HL-60 (cell line): Measurements from ENCODE around the gene RPL27A.

Source experiments
- DNase-seq, 2 experiments: peaks; one replicate each; pipeline ENCODE4 v3.0.0-alpha.2; 2010 to 2020; ENCODE audit warnings: low read depth in 1 of 2, low spot score in 1 of 2
- H3K27ac ChIP-seq: fragments of 250-450 bp; sonication (Bioruptor Pico); replicated peaks from 2 replicates; pipeline ENCODE4 v1.5.1; 2020; ENCODE audit warnings: mild to moderate bottlenecking, moderate library complexity
- H3K27me3 ChIP-seq: fragments of 250-450 bp; sonication (Bioruptor Pico); 2 replicates; pipeline ENCODE4 v1.5.1; 2021; ENCODE audit warnings: mild to moderate bottlenecking, moderate library complexity; ENCODE audit not compliant: insufficient read depth, poor library complexity, severe bottlenecking
- H3K4me3 ChIP-seq: replicated peaks from 2 replicates; pipeline ENCODE4 v1.5.1; 2011; ENCODE audit warnings: mild to moderate bottlenecking, control low read depth, low read length; ENCODE audit not compliant: insufficient read depth
- GABPA ChIP-seq: IDR thresholded peaks from 2 replicates; pipeline ENCODE4 v1.6.1; 2012; ENCODE audit warnings: low read depth
- POLR2AphosphoS5 ChIP-seq: IDR thresholded peaks from 2 replicates; pipeline ENCODE4 v1.6.1; 2012; ENCODE audit warnings: low read depth
- SPI1 ChIP-seq: IDR thresholded peaks from 2 replicates; pipeline ENCODE4 v1.6.1; 2012; ENCODE audit warnings: low read depth, mild to moderate bottlenecking, borderline replicate concordance
- TF ChIP-seq, protein P1 (sequence below): IDR thresholded peaks from 2 replicates; pipeline ENCODE4 v1.6.1; 2012; ENCODE audit warnings: low read depth; ENCODE audit not compliant: insufficient replicate concordance
- TF ChIP-seq, protein P2 (sequence below): IDR thresholded peaks from one replicate; pipeline ENCODE4 v1.5.1; 2011; ENCODE audit warnings: low read length, control low read depth, inconsistent platforms; ENCODE audit not compliant: insufficient read depth

RPL27A gene

DNA sequence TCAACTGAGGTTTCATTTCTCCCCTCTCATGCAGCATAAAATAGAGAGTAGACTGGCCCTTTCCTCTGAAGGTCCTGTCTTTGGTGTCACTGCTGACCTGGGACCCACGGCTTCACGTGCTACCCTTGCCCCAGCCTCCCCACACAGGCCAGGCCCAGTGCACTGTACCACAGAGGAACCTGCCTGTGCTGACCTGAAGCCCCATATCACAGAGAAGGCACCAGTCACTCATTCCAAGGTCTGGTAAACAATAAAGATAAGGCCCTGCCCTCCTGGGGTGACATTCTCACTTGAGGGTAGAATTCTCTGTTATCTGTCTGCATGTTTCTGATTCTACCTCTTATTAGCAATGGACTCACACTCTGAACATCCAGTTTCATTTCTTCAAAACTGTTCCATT is 51.3 kb downstream of the RPL27A start:
- Histone ChIP-seq H3K27me3 (no peaks in the 10 kb centered on the region), H3K27ac (no peak overlapping the region), H3K4me3 (no peak overlapping the region)
- no peak for DNase-seq
- TF ChIP-seq, protein P1, sequence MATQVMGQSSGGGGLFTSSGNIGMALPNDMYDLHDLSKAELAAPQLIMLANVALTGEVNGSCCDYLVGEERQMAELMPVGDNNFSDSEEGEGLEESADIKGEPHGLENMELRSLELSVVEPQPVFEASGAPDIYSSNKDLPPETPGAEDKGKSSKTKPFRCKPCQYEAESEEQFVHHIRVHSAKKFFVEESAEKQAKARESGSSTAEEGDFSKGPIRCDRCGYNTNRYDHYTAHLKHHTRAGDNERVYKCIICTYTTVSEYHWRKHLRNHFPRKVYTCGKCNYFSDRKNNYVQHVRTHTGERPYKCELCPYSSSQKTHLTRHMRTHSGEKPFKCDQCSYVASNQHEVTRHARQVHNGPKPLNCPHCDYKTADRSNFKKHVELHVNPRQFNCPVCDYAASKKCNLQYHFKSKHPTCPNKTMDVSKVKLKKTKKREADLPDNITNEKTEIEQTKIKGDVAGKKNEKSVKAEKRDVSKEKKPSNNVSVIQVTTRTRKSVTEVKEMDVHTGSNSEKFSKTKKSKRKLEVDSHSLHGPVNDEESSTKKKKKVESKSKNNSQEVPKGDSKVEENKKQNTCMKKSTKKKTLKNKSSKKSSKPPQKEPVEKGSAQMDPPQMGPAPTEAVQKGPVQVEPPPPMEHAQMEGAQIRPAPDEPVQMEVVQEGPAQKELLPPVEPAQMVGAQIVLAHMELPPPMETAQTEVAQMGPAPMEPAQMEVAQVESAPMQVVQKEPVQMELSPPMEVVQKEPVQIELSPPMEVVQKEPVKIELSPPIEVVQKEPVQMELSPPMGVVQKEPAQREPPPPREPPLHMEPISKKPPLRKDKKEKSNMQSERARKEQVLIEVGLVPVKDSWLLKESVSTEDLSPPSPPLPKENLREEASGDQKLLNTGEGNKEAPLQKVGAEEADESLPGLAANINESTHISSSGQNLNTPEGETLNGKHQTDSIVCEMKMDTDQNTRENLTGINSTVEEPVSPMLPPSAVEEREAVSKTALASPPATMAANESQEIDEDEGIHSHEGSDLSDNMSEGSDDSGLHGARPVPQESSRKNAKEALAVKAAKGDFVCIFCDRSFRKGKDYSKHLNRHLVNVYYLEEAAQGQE: no peak
- TF ChIP-seq, protein P2, sequence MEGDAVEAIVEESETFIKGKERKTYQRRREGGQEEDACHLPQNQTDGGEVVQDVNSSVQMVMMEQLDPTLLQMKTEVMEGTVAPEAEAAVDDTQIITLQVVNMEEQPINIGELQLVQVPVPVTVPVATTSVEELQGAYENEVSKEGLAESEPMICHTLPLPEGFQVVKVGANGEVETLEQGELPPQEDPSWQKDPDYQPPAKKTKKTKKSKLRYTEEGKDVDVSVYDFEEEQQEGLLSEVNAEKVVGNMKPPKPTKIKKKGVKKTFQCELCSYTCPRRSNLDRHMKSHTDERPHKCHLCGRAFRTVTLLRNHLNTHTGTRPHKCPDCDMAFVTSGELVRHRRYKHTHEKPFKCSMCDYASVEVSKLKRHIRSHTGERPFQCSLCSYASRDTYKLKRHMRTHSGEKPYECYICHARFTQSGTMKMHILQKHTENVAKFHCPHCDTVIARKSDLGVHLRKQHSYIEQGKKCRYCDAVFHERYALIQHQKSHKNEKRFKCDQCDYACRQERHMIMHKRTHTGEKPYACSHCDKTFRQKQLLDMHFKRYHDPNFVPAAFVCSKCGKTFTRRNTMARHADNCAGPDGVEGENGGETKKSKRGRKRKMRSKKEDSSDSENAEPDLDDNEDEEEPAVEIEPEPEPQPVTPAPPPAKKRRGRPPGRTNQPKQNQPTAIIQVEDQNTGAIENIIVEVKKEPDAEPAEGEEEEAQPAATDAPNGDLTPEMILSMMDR: no peak
- TF ChIP-seq SPI1 (no peak), GABPA (no peak), POLR2AphosphoS5 (no peak)

DNA sequence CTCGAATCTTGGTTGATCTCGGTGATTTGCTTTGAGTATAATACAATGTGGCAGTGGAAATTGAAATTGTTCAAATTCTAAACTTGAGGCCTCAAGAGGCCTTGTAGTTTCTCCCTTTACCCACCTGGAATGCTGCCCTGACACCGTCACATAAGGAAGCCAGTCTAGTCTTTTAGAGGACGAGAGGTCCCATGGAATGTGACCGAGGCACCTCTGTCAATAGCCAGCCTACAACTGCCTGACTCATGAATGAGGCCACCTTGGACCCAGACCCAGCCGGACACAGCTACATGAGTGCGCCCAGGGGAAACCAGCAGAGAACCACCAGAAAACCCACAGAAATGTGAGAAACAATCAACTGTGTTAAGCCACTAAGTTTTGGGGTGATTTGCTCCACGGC is 52.5 kb downstream of the RPL27A start:
- no peak overlapping the region for H3K4me3 ChIP-seq
- TF ChIP-seq SPI1: no peak
- TF ChIP-seq, protein P2: no peak
- TF ChIP-seq POLR2AphosphoS5: no peak
- TF ChIP-seq, protein P1: no peak
- TF ChIP-seq GABPA: no peak
- DNase-seq: no peak
- H3K27me3 ChIP-seq: no peaks in the 10 kb centered on the region
- no peak overlapping the region for H3K27ac ChIP-seq

DNA sequence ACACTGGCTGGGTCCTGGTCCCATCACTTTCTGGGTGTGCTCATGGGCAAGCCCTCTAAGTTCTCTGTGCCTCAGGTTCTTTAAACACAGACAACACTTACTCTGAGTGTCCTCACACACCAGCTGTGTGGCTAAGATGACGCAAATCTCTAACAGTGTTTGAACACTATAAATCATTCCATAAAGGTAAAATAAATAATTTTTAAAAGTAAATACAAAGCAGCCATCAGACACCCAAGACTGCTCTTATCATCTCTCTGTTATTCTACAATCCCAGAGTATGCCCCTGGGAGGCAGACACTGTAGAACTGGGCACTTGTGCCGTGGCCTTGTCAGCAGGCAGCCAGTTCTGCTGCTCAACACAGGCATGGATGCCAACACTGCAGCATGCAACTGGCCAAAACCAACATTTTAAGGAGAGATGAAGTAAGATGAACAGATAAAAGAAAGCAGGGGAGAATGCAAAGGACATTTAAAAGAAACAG is 56.8 kb downstream of the RPL27A start:
- TF ChIP-seq, protein P1: no peak
- TF ChIP-seq, protein P2: no peak
- no peak for TF ChIP-seq SPI1
- no peak for TF ChIP-seq POLR2AphosphoS5
- no peak for TF ChIP-seq GABPA
- Histone ChIP-seq H3K27ac (no peak overlapping the region), H3K27me3 (no peaks in the 10 kb centered on the region), H3K4me3 (no peak overlapping the region)
- no peak for DNase-seq
